Measurements from ENCODE around the gene CLEC16A.
"Not testable (repeated sequence)": the region's sequence is repeated elsewhere in the genome, so short reads cannot be mapped to it uniquely, and the experiment has no call there.

Gene CLEC16A

DNA sequence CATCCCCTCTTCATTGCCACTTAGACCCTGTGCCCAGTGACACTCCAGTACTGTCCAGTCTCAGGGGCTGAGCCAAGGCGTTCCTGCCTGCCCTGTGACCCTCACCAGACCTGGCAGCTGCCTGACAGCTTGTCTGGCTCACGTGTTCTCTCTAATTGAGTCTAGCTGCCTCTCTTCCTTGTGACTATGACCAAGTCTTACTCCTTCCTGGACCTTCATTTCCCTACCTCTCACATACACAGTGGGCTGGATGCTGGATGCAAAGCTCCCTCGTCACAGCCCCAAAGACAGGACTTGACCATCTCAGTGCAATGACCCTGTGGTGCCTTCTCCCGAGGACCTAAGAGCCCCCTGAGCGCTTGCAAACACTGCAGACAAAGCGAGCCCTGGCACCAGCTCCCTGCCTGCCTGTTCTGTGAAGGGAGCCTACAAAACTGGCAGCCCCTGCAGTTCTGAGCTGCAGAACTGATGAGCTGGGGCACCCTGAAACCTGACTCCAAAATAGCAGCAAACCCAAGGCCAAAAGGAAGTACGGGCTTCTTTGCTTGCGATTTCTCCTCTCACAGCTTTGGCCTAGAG lies 3.8 kb upstream of the CLEC16A start:
- Histone ChIP-seq H3K27me3 (ENCODE audit: insufficient read depth, poor library complexity, severe bottlenecking) (no peaks in the 10 kb centered on the region), H3K4me3 (replicated peaks; ENCODE audit: insufficient read depth, low read length) (peak overlapping the region; percentile 69), H3K27ac (replicated peaks) (no peak overlapping the region)
- DNase-seq (ENCODE audit: low read depth in 1 of 2, low spot score in 1 of 2), result no peak
- no peak for TF ChIP-seq SPI1 (IDR thresholded peaks at IDR 0.05; ENCODE audit: borderline replicate concordance, low read depth)

- Histone ChIP-seq H3K27me3 (ENCODE audit: insufficient read depth, poor library complexity, severe bottlenecking) (no peaks in the 10 kb centered on the region), H3K4me3 (replicated peaks; ENCODE audit: insufficient read depth, low read length) (peak overlapping the region; percentile 69), H3K27ac (replicated peaks) (no peak overlapping the region)
- DNase-seq (ENCODE audit: low read depth in 1 of 2, low spot score in 1 of 2), result no peak
- TF ChIP-seq, protein P1, sequence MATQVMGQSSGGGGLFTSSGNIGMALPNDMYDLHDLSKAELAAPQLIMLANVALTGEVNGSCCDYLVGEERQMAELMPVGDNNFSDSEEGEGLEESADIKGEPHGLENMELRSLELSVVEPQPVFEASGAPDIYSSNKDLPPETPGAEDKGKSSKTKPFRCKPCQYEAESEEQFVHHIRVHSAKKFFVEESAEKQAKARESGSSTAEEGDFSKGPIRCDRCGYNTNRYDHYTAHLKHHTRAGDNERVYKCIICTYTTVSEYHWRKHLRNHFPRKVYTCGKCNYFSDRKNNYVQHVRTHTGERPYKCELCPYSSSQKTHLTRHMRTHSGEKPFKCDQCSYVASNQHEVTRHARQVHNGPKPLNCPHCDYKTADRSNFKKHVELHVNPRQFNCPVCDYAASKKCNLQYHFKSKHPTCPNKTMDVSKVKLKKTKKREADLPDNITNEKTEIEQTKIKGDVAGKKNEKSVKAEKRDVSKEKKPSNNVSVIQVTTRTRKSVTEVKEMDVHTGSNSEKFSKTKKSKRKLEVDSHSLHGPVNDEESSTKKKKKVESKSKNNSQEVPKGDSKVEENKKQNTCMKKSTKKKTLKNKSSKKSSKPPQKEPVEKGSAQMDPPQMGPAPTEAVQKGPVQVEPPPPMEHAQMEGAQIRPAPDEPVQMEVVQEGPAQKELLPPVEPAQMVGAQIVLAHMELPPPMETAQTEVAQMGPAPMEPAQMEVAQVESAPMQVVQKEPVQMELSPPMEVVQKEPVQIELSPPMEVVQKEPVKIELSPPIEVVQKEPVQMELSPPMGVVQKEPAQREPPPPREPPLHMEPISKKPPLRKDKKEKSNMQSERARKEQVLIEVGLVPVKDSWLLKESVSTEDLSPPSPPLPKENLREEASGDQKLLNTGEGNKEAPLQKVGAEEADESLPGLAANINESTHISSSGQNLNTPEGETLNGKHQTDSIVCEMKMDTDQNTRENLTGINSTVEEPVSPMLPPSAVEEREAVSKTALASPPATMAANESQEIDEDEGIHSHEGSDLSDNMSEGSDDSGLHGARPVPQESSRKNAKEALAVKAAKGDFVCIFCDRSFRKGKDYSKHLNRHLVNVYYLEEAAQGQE (IDR thresholded peaks at IDR 0.05; ENCODE audit: insufficient replicate concordance, low read depth), result no peak
- TF ChIP-seq POLR2AphosphoS5 (IDR thresholded peaks at IDR 0.05; ENCODE audit: low read depth), result no peak
- no peak for TF ChIP-seq SPI1 (IDR thresholded peaks at IDR 0.05; ENCODE audit: borderline replicate concordance, low read depth)
- TF ChIP-seq GABPA (IDR thresholded peaks at IDR 0.05; ENCODE audit: low read depth), result no peak
- TF ChIP-seq, protein P2, sequence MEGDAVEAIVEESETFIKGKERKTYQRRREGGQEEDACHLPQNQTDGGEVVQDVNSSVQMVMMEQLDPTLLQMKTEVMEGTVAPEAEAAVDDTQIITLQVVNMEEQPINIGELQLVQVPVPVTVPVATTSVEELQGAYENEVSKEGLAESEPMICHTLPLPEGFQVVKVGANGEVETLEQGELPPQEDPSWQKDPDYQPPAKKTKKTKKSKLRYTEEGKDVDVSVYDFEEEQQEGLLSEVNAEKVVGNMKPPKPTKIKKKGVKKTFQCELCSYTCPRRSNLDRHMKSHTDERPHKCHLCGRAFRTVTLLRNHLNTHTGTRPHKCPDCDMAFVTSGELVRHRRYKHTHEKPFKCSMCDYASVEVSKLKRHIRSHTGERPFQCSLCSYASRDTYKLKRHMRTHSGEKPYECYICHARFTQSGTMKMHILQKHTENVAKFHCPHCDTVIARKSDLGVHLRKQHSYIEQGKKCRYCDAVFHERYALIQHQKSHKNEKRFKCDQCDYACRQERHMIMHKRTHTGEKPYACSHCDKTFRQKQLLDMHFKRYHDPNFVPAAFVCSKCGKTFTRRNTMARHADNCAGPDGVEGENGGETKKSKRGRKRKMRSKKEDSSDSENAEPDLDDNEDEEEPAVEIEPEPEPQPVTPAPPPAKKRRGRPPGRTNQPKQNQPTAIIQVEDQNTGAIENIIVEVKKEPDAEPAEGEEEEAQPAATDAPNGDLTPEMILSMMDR (IDR thresholded peaks at IDR 0.05; ENCODE audit: insufficient read depth, low read length), result no peak
Measured at GRCh38 chr16:10941127-10941933, 3.0 kb upstream of the CLEC16A start.

- not testable (repeated sequence) for DNase-seq (ENCODE audit: low read depth in 1 of 2, low spot score in 1 of 2); H3K27me3 ChIP-seq (ENCODE audit: insufficient read depth, poor library complexity, severe bottlenecking)
- Histone ChIP-seq H3K4me3 (replicated peaks; ENCODE audit: insufficient read depth, low read length) (peak overlapping the region; percentile 69), H3K27ac (replicated peaks) (peak overlapping the region; percentile 40; the same call in 1 of the 2 replicates)
Measured at GRCh38 chr16:10941935-10942351, 2.4 kb upstream of the CLEC16A start.

- Histone ChIP-seq H3K27ac (replicated peaks) (peak within 1 kb of the TSS; percentile 70), H3K27me3 (ENCODE audit: insufficient read depth, poor library complexity, severe bottlenecking) (no peaks in the 10 kb centered on the region), H3K4me3 (replicated peaks; ENCODE audit: insufficient read depth, low read length) (peak within 1 kb of the TSS; percentile 69)
- TF ChIP-seq, protein P2 (IDR thresholded peaks at IDR 0.05; ENCODE audit: insufficient read depth, low read length), result no peak
- TF ChIP-seq, protein P1 (IDR thresholded peaks at IDR 0.05; ENCODE audit: insufficient replicate concordance, low read depth), result peak; percentile 16
- TF ChIP-seq GABPA (IDR thresholded peaks at IDR 0.05; ENCODE audit: low read depth), result no peak
- TF ChIP-seq SPI1 (IDR thresholded peaks at IDR 0.05; ENCODE audit: borderline replicate concordance, low read depth), result no peak
- peak; percentile 31; the same call in 1 of the 2 replicates for TF ChIP-seq POLR2AphosphoS5 (IDR thresholded peaks at IDR 0.05; ENCODE audit: low read depth)
- DNase-seq (ENCODE audit: low read depth in 1 of 2, low spot score in 1 of 2), result peak; percentile 84 to 89
Measured at GRCh38 chr16:10942352-10943063, 1.9 kb upstream of the CLEC16A start, which contains the start of gene DEXI. Gene DEXI (minus strand): TSS chr16:10942468. CDS start chr16:10942005, 463 bp downstream.

Measured in HL-60 (cell line).